CD4-positive, alpha-beta T cell treated with Interleukin-2 at 100 ng/mL for 4 hours (primary cell): Measurements from ENCODE around the gene CACNA1C.
"Not testable (repeated sequence)": the region's sequence is repeated elsewhere in the genome, so short reads cannot be mapped to it uniquely, and the experiment has no call there.

ENCODE experiments used
- DNase-seq: peaks from one replicate; pipeline ENCODE4 v3.0.0-alpha.2; 2020; ENCODE audit warnings: low spot score

The CACNA1C gene

GRCh38 chr12:2076196-2076570 lies 23.4 kb downstream of the CACNA1C start:
- no peak for DNase-seq

- DNase-seq, result no peak
Measured at GRCh38 chr12:2076728-2077127, 23.9 kb downstream of the CACNA1C start.

- no peak for DNase-seq
Measured at GRCh38 chr12:2080604-2081003, 27.8 kb downstream of the CACNA1C start.

GRCh38 chr12:2082321-2082720 lies 29.5 kb downstream of the CACNA1C start:
- DNase-seq, result no peak

- DNase-seq, result no peak
Measured at GRCh38 chr12:2083008-2083407, 30.2 kb downstream of the CACNA1C start.

GRCh38 chr12:2083561-2083960 lies 30.8 kb downstream of the CACNA1C start:
- no peak for DNase-seq

- no peak for DNase-seq
Measured at GRCh38 chr12:2084553-2085296, 31.9 kb downstream of the CACNA1C start.

GRCh38 chr12:2092354-2092753 lies 39.6 kb downstream of the CACNA1C start:
- DNase-seq, result no peak

- DNase-seq, result no peak
Measured at GRCh38 chr12:2092890-2093289, 40.1 kb downstream of the CACNA1C start.

GRCh38 chr12:2094597-2094996 lies 41.8 kb downstream of the CACNA1C start:
- DNase-seq, result no peak

- DNase-seq, result no peak
Measured at GRCh38 chr12:2095878-2096277, 43.1 kb downstream of the CACNA1C start.

GRCh38 chr12:2097617-2098016 lies 44.8 kb downstream of the CACNA1C start:
- no peak for DNase-seq

- DNase-seq, result no peak
Measured at GRCh38 chr12:2098852-2099251, 46.1 kb downstream of the CACNA1C start.

GRCh38 chr12:2099595-2099994 lies 46.8 kb downstream of the CACNA1C start:
- no peak for DNase-seq

- DNase-seq, result no peak
Measured at GRCh38 chr12:2101359-2101758, 48.6 kb downstream of the CACNA1C start.

GRCh38 chr12:2101771-2102170 lies 49.0 kb downstream of the CACNA1C start:
- DNase-seq, result no peak

GRCh38 chr12:2102736-2103135 lies 49.9 kb downstream of the CACNA1C start:
- DNase-seq, result not testable (repeated sequence)

GRCh38 chr12:2105387-2105786 lies 52.6 kb downstream of the CACNA1C start:
- DNase-seq, result not testable (repeated sequence)

- DNase-seq, result no peak
Measured at GRCh38 chr12:2108166-2108565, 55.4 kb downstream of the CACNA1C start.

GRCh38 chr12:2108975-2109671 lies 56.3 kb downstream of the CACNA1C start:
- DNase-seq, result no peak

- no peak for DNase-seq
Measured at GRCh38 chr12:2110127-2110526, 57.3 kb downstream of the CACNA1C start.

GRCh38 chr12:2110849-2111566 lies 58.2 kb downstream of the CACNA1C start:
- DNase-seq, result no peak

- no peak for DNase-seq
Measured at GRCh38 chr12:2111826-2112225, 59.0 kb downstream of the CACNA1C start.
